KMS-11 (cell line): ENCODE measurements around the gene GJB5.

Experiments used
- H2AFZ ChIP-seq: fragments of 200-600 bp; sonication (generic); 2 replicates; pipeline ENCODE4 v1.6.1; 2016; ENCODE audit warnings: antibody characterized with exemption, mixed run types, low read depth
- H3K27ac ChIP-seq: fragments of 200-600 bp; sonication (generic); 2 replicates; pipeline ENCODE4 v1.6.1; 2016; ENCODE audit warnings: mild to moderate bottlenecking, mixed run types
- H3K27me3 ChIP-seq: fragments of 200-600 bp; sonication (generic); 2 replicates; pipeline ENCODE4 v1.6.1; 2017; ENCODE audit warnings: mild to moderate bottlenecking, low read depth, mixed run types, moderate library complexity; ENCODE audit not compliant: insufficient read depth
- H3K36me3 ChIP-seq: fragments of 200-600 bp; sonication (generic); 2 replicates; pipeline ENCODE4 v1.6.1; 2017; ENCODE audit warnings: mild to moderate bottlenecking, mixed run types; ENCODE audit not compliant: insufficient read depth
- H3K4me1 ChIP-seq: fragments of 200-600 bp; sonication (generic); 2 replicates; pipeline ENCODE4 v1.6.1; 2016; ENCODE audit warnings: mild to moderate bottlenecking, low read depth, mixed run types; ENCODE audit not compliant: poor library complexity, severe bottlenecking
- H3K4me2 ChIP-seq: fragments of 200-600 bp; sonication (generic); 2 replicates; pipeline ENCODE4 v1.7.0; 2016; ENCODE audit warnings: mild to moderate bottlenecking, mixed run types
- H3K4me3 ChIP-seq: fragments of 200-600 bp; sonication (generic); IDR thresholded peaks from 2 replicates; pipeline ENCODE4 v1.6.1; 2017; ENCODE audit warnings: low read depth, low read length, mixed read lengths; ENCODE audit not compliant: insufficient read depth
- H3K79me2 ChIP-seq: fragments of 200-600 bp; sonication (generic); 2 replicates; pipeline ENCODE4 v1.6.1; 2016; ENCODE audit warnings: low read depth, mixed run types; ENCODE audit not compliant: insufficient read depth
- H3K9ac ChIP-seq: fragments of 200-600 bp; sonication (generic); 2 replicates; pipeline ENCODE4 v1.6.1; 2016; ENCODE audit warnings: mild to moderate bottlenecking, mixed run types
- H4K20me1 ChIP-seq: fragments of 200-600 bp; sonication (generic); 2 replicates; pipeline ENCODE4 v1.6.1; 2016; ENCODE audit warnings: mild to moderate bottlenecking, mixed run types; ENCODE audit not compliant: insufficient read depth
- CTCF ChIP-seq: fragments of 200-600 bp; sonication (generic); conservative IDR thresholded peaks from 2 replicates; pipeline ENCODE4 v1.6.1; 2017; ENCODE audit warnings: low read depth, mild to moderate bottlenecking, antibody characterized with exemption, low read length, moderate library complexity, mixed read lengths

Gene GJB5

GRCh38 chr1:34794001-34794789, 39.3 kb downstream of the GJB5 start:
- Histone ChIP-seq H2AFZ (no peak overlapping the region), H3K27me3 (no peaks in the 10 kb centered on the region), H3K36me3 (no peaks in the 10 kb centered on the region), H3K79me2 (no peaks in the 10 kb centered on the region), H3K9ac (no peak overlapping the region), H3K4me3 (no peak overlapping the region), H3K4me2 (no peak overlapping the region), H4K20me1 (no peaks in the 10 kb centered on the region), H3K4me1 (peaks cover 8% of the 10 kb centered on the region), H3K27ac (no peak overlapping the region)
- TF ChIP-seq CTCF = no peak

GRCh38 chr1:34794790-34795180, 39.9 kb downstream of the GJB5 start:
- Histone ChIP-seq H2AFZ (no peak overlapping the region), H3K4me2 (no peak overlapping the region), H3K27ac (no peak overlapping the region), H3K9ac (no peak overlapping the region), H3K27me3 (no peaks in the 10 kb centered on the region), H3K79me2 (no peaks in the 10 kb centered on the region), H3K4me3 (no peak overlapping the region), H4K20me1 (no peaks in the 10 kb centered on the region), H3K36me3 (no peaks in the 10 kb centered on the region), H3K4me1 (peaks cover 7% of the 10 kb centered on the region)
- no peak for TF ChIP-seq CTCF

- Histone ChIP-seq H3K4me1 (no peaks in the 10 kb centered on the region), H3K27me3 (no peaks in the 10 kb centered on the region)
- TF ChIP-seq CTCF = no peak
These were observed 41.1 kb downstream of the GJB5 start for GRCh38 chr1:34795916-34796315.

GRCh38 chr1:34796990-34797389, 42.1 kb downstream of the GJB5 start:
- Histone ChIP-seq H3K79me2 (no peaks in the 10 kb centered on the region), H3K4me2 (no peak overlapping the region), H3K36me3 (no peaks in the 10 kb centered on the region), H3K4me1 (no peaks in the 10 kb centered on the region), H4K20me1 (no peaks in the 10 kb centered on the region), H3K27ac (no peak overlapping the region), H3K27me3 (no peaks in the 10 kb centered on the region), H3K9ac (no peak overlapping the region), H3K4me3 (no peak overlapping the region), H2AFZ (no peak overlapping the region)
- TF ChIP-seq CTCF = no peak

More at GRCh38 chr1:34795916-34796315, 41.1 kb downstream of the GJB5 start:
- Histone ChIP-seq H3K4me2 (no peak overlapping the region), H3K79me2 (no peaks in the 10 kb centered on the region), H3K27ac (no peak overlapping the region), H4K20me1 (no peaks in the 10 kb centered on the region), H3K4me3 (no peak overlapping the region), H3K36me3 (no peaks in the 10 kb centered on the region), H2AFZ (no peak overlapping the region), H3K9ac (no peak overlapping the region)
